ENCODE data around the gene BCL6. TPM values are rescaled to one million over a fixed set of nuclear protein-coding genes. Genes with fewer than 3 reads are reported as not detected.

The BCL6 gene
- total and polyA plus RNA-seq, 7 donors, result 4.9 to 233 (median 51.4) TPM

DNA sequence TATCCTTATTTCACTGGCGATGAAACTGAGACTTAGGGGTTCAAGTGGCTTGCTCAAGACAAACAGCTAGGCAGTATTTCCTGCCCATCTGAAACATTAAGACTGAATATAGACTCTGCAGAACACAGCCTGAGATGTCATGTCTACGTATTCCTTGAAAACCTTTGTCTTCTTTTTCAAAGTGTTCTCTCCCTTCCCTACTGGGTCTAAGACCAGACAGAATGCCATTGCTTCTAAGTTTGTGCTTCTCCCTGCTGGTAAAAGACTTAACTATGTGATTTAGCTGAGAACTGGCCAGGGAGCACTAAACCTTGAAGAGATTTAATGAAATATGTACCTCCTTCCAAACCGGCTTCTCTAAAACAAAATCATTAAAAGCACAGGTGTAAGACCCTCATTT is 9.9 kb downstream of the BCL6 start:
- Histone ChIP-seq H3K36me3 (peaks cover 15 to 45% (median 34%) of the 10 kb centered on the region in 4 donors), H3K27me3 (no peaks in the 10 kb centered on the region), H3K4me1 (peaks cover 0 to 51% (median 34%) of the 10 kb centered on the region in 4 donors), H3K9me3 (no peaks in the 10 kb centered on the region), H3K27ac (peak overlapping the region; percentile 13 to 99 (median 96)), H3K4me3 (no peak overlapping the region)
- TF ChIP-seq POLR2AphosphoS5 (IDR thresholded peaks at IDR 0.05) (peak in 1 of 4 donors; percentile 12), EP300 (IDR thresholded peaks at IDR 0.05) (no peak), CTCF (IDR thresholded peaks at IDR 0.05) (no peak)
- 93% methylated on average over 3 of the region's 3 CpGs for WGBS, 2 donors
- DNase-seq, result no peak
- intact Hi-C loops (cut with DNase I), result loop anchor here (10.0 kb wide), 1 partner anchor 1129 kb away; no protein-coding TSS in a partner anchor

- Histone ChIP-seq H3K27ac (peak overlapping the region in 2 of 4 donors; percentile 95 to 99), H3K4me3 (no peak overlapping the region), H3K27me3 (no peaks in the 10 kb centered on the region), H3K36me3 (peaks cover 21 to 50% (median 39%) of the 10 kb centered on the region in 4 donors), H3K9me3 (no peaks in the 10 kb centered on the region), H3K4me1 (peaks cover 0 to 47% (median 30%) of the 10 kb centered on the region in 4 donors)
- TF ChIP-seq CTCF (IDR thresholded peaks at IDR 0.05) (no peak), POLR2A (IDR thresholded peaks at IDR 0.05) (no peak), EP300 (IDR thresholded peaks at IDR 0.05) (no peak), POLR2AphosphoS5 (IDR thresholded peaks at IDR 0.05) (no peak)
- no peak for DNase-seq
- intact Hi-C loops (cut with DNase I), result loop anchor here (10.0 kb wide), 1 partner anchor 1130 kb away; no protein-coding TSS in a partner anchor
- WGBS, 2 donors, result 79 to 85% methylated on average over 3 of the region's 3 CpGs
Observed at GRCh38 chr3:187734841-187735240, 10.4 kb downstream of the BCL6 start.

DNA sequence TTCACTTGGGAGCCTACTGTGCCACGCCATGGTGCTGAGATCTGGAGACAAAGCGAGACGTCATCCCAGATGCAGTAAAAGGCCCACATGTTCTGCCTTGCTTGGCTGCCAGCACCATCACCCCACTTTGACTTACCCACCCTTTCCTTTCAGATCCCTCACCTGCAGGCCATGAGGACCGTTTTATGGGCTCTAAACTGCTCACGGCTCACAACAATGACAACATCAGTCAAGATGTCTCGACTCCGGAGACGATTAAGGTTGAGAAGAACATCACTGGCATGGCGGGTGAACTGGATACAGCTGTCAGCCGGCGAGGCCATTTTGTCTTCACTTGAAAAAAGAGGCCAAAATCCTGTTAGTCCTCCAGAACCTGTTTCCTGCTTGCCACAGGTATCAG is 11.9 kb downstream of the BCL6 start:
- Histone ChIP-seq H3K9me3 (no peaks in the 10 kb centered on the region), H3K4me3 (no peak overlapping the region), H3K4me1 (peaks cover 0 to 41% (median 30%) of the 10 kb centered on the region in 4 donors), H3K36me3 (peaks cover 35 to 65% (median 54%) of the 10 kb centered on the region in 4 donors), H3K27me3 (no peaks in the 10 kb centered on the region), H3K27ac (no peak overlapping the region)
- no peak for DNase-seq
- 96% methylated on average over 11 of the region's 11 CpGs for WGBS, 2 donors
- intact Hi-C loops (cut with DNase I), result loop anchor here (10.0 kb wide), 1 partner anchor 1131 kb away; no protein-coding TSS in a partner anchor
- TF ChIP-seq POLR2A (IDR thresholded peaks at IDR 0.05) (no peak), EP300 (IDR thresholded peaks at IDR 0.05) (no peak), POLR2AphosphoS5 (IDR thresholded peaks at IDR 0.05) (peak in 1 of 4 donors; percentile 23)

DNA sequence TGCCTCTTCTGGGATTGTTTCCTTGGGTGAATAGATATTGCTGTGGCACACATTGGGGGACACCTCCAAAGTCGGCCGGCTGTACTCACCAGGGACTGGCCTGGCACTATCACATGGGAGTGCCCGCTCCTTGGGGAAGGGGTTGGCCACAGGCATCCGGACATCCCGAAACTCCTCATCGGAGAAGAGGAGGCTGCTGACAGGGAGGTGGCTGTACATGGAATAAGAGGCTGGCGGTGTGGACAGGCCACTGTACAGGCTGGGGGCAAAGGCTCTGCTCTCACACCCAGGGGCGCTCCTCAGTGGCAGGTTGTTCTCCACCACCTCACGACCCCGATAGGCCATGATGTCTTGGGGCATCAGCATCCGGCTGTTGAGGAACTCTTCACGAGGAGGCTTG is 15.7 kb downstream of the BCL6 start:
- intact Hi-C loops (cut with DNase I), result no loop called here
- Histone ChIP-seq H3K27ac (no peak overlapping the region), H3K27me3 (no peaks in the 10 kb centered on the region), H3K36me3 (peaks cover 73 to 100% (median 92%) of the 10 kb centered on the region in 4 donors), H3K4me1 (peaks cover 0 to 3% (median under 1%) of the 10 kb centered on the region in 4 donors), H3K4me3 (no peak overlapping the region), H3K9me3 (no peaks in the 10 kb centered on the region)
- DNase-seq, result no peak
- 95 to 97% methylated on average over 12 of the region's 12 CpGs for WGBS, 2 donors
- TF ChIP-seq EP300 (IDR thresholded peaks at IDR 0.05) (no peak), CTCF (IDR thresholded peaks at IDR 0.05) (no peak), POLR2A (IDR thresholded peaks at IDR 0.05) (no peak), POLR2AphosphoS5 (IDR thresholded peaks at IDR 0.05) (no peak)

GRCh38 chr3:187728940-187729583 is 16.2 kb downstream of the BCL6 start:
- Histone ChIP-seq H3K36me3 (peaks cover 78 to 100% (median 94%) of the 10 kb centered on the region in 4 donors), H3K27me3 (no peaks in the 10 kb centered on the region)
- TF ChIP-seq POLR2A (IDR thresholded peaks at IDR 0.05), result no peak
- no peak for TF ChIP-seq EP300 (IDR thresholded peaks at IDR 0.05)
- no peak for TF ChIP-seq CTCF (IDR thresholded peaks at IDR 0.05)

More at GRCh38 chr3:187728940-187729583, 16.2 kb downstream of the BCL6 start:
- intact Hi-C loops (cut with DNase I), result no loop called here
- no peak overlapping the region for H3K4me3 ChIP-seq
- WGBS, 2 donors, result 92 to 93% methylated on average over 13 of the region's 13 CpGs
- H3K9me3 ChIP-seq, result no peaks in the 10 kb centered on the region
- no peak for DNase-seq
- no peaks in the 10 kb centered on the region for H3K4me1 ChIP-seq
- no peak overlapping the region for H3K27ac ChIP-seq

Data from sigmoid colon (tissue), 7 donors.